ENCODE data around the gene GHRH.

The GHRH gene, protein sequence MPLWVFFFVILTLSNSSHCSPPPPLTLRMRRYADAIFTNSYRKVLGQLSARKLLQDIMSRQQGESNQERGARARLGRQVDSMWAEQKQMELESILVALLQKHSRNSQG

DNA sequence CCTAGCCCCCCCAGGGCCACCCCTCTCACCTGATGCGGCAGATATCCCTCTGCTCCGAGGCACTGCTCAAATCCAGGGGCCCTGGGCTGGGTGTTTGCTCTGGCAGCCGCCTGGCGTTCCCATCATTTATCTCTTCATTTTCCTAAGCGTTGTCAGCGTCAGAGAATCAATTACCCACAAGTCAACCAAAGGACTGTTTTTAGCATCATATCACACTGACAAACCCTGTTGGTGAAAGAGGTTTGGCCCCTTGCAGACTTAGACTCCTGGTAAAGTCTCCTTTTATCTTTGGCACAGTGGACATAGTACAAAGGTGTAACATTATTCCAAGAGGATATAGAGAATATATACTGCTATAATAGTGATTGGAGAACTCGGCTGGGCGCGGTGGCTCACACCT lies at the start of gene GHRH:
Gene GHRH (minus strand): TSS at position 101 of the 400 bp plus-strand sequence. CDS start 4,925 bp downstream, outside the sequence.
- no peak for DNase-seq

DNA sequence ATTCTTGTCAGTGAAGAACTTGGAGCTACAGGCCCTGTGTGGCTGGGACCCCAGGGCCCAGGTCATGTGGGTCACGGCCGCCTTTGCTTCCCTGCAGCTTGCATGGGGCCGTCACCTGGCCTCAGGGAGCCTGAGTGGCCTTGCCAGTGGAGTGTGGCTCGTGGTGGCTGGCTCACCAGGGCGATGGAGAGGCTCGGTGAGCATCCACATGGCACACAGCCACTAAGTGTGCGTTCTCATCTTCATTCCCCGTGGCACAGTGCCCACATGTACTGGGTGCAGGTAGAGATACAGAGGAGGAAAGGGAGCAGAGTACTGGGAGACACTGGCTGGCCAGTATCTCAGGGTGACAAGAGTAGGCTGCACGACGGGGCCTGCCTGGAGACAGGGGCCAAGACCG lies 49.3 kb upstream of the GHRH start:
- DNase-seq: no peak

DNA sequence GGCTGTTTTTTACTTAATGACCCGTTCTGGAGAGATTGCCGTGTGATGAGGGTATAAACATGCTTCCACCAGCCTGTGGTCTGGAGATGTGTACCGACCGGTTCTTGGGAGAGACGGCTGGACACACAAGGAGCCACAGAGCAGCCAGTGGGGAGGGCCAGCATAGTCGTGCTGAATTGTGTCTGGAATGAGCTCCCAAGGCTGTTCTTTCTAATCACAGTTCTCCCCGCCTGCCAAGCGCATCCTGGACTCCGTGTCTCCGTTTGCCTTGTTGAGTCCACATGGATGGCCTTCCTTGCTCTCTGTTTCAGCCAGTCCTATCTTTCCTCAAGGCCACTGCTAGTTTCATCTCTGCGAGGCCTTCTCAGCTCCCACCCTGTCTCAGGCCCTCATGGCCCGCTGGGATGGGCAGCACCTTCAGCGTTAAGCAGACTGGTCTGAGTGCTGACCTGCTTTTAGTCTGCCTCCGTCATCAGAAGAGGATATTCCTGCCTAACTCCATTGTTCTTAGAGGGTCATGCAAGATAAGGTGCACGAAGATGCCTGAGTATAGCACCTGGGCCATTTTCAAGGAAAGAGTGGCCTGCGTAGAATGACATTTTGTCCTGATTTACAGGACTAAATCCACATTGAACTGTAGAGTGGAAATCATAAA lies 48.4 kb upstream of the GHRH start:
- peak; percentile 20 to 42 for DNase-seq

DNA sequence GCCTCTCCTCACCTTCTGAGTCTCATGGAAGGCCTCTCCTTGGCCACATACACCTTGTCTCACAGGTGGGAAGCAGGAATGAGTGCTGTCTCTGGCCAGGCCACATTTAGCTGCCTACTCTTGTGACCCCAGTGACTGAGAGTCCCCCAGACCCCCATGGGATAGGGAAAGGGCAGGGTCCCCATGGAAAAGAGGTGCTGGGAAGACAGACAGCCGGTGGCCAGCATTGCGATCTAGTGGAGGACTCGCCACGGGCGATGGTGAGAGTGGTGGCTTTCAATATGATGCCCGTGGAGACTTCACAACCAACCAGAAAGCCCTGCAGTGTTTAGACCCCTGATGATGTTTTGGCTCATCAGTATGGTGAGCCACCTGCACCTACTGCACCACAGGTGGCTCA lies 47.7 kb upstream of the GHRH start:
- no peak for DNase-seq

DNA sequence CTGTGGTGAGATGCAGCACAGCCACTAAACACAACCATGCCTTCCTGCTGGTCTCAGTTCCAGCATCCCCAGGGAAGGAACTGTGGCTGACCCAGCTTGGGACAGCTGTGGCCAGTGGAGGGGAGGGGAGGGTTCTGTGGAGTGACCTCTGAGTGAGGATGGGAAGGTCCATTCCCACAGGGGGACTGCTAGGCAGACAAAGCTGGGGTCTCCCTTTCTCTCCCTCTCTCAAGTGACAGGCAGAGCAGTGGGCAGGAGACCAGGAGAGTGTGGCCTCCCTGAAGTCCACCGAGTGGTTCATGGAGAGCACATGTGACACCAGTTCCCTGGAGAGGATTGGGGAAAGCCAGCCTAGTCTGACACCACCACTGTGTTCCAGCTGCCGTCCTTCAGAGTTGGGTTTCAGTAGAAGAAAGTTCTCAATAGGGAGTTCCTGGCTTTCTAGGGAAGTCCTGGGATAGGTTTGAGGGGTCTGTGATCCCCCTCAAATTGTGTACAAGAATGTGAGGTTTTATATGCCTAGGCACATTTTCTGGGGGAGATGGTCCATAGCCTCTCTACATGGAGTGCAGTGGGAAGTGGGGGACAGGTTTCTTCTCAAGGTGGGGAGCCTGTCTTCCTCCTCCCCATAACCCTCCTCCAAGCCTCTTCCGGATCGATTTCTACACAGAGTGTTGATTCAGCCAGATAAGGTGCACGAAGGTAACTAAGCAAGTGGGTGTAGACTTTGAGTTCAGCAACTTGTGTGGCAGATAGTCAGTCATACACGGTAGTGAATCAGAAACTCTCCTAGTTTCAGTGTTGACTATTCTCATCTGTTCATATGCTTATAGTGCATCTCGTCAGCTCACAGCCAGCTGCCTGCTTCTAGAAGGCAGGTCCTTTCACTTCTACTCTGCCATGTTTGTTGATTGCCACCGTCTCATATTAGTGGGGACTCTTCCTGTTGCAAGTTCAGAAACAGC lies 46.8 kb upstream of the GHRH start:
- DNase-seq: no peak

DNA sequence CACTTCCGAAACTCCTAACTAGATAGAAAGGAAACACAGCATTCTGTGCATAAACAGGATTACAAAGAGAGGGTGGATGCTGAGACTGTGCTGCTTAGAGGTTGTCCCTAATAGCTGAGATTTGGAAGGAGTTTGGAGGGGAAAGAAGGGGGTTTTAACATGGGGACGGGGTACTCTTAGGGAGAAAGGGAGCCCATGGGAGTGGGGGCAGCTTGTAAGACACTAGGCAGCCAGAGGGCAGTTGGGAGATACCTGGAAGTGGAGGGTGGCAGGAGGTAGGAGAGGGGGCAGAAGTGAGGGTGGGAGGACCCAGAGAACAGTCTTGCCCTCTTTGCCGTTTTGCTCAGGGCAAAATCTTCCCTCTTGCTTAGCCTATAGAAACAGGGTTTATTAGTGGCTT lies 44.2 kb upstream of the GHRH start:
- no peak for DNase-seq

DNA sequence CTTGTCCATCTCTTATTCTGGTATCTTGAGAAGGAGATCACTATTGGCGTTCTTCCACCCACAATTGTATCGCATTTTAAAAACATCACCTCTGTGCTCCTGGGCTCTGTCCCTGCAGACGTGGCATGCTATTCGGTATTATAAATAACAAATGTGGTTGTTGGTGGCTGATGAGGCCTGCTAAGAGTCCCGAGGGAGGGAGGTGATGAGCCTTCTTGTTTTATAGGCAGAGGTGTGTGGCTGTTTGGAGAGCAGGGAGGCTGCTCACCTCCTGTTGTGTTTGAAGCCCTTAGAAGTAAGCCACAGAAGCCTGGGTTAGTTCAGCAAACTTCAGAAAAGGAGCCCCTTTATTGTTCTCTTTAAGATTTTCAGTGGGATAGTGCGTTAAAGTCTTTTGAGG lies 43.5 kb upstream of the GHRH start:
- DNase-seq: peak; percentile 8 to 10

DNA sequence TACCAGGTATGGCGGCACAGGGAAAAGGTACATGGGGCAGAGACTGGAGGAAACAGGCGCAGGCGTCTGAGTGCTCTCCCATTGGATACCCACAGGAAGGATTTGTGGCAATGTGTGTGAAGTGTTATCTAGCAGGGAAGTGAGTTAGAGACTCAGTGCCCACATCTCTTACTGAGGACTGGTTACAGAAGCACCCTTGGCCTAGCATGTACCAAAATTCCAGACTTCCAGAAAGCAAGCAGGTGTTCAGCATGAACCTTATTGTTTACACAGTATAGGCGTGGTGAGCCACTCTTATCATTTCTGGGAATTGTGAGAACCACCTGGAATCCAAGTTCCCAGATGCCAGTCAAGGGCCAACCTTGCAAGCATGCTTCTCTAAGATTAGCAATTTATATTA lies 42.0 kb upstream of the GHRH start:
- peak; percentile 16 to 40 for DNase-seq

DNA sequence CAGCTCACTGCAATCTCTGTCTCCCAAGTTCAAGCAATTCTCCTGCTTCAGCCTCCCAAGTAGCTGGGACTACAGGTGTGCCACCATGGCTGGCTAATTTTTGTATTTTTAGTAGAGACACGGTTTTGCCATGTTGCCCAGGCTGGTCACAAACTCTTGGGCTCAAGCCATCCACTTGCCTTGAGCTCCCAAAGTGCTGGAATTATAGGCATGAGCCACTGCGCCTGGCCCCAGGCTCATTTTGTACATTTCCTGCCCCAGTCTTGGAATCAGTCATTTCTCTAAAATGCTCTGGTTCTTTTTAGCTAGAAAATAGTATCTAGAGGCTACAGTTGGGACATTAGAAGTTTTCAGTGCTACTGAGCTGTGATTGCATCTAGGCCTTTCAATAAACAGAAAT lies 41.4 kb upstream of the GHRH start:
- DNase-seq: no peak

DNA sequence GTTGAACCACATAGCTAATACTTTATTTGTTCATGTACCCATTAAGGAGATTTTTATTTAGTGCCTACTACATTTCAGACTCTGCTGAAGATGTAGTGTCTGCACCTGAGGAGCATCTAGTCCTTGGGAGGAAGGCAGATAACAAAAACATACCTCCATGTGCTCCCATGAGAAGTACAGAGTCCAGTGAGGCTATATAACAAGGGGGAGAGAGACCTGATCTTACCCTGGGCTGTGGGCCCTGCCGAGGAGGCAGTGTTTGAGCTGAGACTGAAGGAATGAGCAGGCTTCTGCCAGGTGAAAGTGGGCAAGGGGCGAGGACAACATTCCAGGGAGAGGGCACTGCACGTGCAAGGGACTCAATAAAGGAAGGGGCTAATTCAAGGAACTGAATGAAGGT lies 39.9 kb upstream of the GHRH start:
- no peak for DNase-seq

DNA sequence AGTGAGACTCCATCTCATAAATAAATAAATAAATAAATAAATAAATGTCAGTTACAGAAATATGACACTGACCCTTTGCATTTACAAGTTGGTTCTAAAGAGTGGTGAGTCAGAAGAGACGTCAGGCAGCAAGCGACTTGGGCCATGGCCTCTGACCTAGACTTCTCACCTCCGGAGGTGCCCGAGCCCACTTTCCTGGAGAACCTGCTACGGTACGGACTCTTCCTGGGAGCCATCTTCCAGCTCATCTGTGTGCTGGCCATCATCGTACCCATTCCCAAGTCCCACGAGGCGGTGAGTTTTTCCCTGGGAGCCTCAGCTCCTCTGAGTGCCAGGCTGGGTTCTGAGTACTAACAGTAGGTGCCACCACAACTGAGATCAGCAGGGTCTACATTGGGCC lies 39.5 kb upstream of the GHRH start:
- no peak for DNase-seq

DNA sequence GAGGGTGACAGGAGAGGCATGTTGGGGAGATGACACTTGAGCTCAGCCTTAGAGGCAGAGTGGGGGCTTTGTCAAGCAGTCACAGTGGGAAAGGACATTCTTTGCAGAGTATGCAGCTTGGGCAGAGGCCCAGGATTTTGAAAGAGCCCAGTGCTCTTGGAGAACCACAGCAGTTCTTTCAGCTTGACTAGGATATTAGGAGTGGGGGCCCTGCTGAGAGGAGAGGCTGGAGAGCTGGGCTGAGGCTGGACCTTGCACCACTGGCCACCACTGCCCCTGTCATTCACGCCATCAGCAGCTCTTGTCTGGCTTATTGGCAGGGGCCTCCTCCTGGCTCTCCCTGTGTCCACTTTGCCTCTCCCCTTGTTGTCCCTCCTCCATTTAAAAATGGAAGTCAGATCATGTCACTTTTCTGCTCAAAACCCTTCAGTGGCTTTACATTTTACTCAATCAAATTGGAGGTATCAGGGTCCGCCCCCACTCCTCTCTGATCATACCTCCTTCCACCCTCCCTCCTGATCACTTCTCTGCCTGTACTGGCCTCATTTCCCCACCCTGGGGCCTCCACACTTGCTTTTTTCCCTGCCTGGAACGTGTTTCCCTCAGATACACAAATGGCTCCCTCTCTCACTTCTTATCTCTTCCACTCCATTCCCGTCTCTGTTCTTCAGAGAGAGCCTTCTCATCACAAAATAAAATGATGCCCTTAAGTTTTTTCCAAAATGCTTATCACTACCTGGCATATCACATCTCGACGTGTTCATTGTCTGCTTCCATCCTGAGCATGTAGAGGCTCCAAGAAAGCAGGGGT lies 38.3 kb upstream of the GHRH start:
- DNase-seq: no peak

DNA sequence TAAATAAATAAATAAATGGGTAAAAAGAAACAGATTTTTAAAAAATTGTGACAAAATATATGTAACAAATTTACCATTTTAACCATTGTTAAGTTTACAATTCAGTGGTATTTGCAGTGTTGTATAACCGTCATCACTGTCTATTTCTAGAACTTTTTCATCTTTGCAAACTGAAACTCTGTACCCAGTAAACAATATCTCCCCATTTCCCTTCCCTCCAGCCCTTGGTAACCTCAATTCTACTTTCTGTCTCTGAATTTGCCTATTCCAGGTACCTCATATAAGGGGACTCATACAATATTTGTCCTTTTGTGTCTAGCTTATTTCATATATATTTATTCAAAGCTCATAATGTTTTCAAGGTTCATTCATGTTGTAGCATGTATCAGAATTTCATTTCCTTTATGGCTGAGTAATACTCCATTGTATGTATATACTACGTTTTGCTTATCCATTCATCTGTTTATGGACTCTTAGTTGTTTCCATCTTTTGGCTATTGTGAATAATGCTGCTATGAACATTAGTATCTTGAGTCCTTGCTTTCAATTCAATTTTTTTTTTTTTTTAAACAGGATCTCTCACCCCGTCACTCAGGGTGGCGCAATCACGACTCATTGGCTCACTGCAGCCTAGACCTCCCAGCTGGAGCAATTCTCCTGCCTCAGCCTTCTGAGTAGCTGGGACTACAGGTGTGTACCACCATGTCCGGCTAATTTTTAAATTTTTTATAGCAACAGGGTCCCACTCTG lies 36.8 kb upstream of the GHRH start:
- DNase-seq: no peak

DNA sequence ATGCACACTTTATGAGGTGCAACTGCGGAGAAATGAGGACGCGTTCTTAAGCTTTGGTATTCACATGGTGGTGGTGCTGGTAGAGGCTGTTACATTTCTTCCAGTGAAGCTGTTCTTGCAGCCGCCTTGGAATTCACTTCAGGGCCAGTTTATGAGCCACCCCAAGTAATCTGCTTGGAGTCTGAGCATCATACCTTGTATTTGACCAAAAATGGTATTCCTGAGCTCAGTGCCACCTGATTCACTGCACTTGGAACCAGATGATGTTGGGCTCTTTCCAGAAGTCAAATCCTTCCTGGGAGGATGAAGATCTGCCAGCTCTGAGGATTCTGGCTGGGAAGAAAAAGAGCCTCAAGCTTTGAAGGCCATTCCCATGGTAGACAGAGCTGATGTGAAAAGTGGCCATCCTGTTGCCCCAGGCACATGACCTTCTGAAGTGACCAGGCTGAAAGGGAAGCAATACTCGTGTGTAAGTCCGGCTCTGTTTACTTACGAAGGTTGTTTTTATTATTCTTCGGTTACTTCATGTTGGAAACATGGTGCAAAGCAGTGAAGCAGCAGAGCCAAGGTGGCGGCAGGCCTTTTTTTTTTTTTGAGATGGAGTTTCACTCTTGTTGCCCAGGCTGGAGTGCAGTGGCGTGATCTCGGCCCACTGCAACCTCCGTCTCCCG lies 35.6 kb upstream of the GHRH start:
- no peak for DNase-seq

DNA sequence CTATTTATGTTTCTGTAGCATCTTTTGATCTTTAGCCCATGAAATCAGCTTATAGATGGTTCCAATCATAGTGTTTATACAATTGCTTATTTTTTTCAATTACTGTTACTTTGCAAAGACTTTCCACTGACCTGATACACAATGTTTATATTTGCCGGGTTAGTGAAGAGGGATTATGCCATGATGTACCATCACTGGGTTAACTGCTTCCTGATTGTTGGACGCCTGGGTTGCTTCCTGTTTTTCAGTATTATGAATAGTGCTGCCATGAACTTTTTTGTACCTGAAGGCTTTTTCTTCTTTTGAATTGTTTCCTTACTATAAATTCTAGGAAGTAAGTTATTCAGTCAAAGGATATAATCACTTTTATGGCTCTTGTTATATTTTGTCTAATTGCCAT lies 34.8 kb upstream of the GHRH start:
- DNase-seq: no peak

DNA sequence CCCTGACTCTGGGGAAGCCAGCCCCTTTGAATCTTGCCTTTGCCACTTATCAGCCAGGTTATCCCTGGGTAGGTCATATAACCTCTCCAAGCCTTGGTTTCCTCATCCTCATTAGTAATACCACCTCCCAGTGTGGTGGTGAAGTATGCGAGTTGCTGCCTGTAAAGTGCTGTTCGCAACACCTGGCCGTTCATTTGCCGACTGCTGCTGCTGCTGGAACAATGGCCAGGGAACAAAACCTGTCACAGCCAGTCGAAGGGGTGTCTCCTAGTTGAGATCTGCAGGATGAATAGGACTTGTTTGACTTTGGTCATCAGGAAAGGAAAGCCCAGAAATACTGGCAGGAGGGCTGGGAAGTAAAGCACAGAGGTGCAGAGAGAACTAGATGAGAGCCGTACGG lies 34.0 kb upstream of the GHRH start:
- peak; percentile 77 to 84 for DNase-seq

DNA sequence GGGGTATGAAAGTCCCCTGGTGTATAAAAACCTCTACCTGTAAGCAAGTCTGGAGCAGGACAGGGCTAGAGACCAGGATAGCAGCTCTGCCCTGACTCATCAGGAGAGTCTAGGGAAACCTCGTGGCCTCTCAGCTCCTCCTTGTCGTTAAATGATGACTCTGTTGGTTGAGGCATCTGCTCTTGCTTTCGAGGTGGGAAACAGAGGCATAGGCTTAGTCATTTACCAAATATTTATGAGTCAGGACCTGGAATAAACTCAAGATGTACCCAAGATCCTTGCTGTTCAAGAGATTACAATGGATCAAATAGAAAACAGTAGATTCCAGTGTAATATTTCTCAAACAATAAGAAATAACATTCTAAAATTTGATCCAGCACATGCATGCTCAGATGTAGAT lies 33.4 kb upstream of the GHRH start:
- no peak for DNase-seq

DNA sequence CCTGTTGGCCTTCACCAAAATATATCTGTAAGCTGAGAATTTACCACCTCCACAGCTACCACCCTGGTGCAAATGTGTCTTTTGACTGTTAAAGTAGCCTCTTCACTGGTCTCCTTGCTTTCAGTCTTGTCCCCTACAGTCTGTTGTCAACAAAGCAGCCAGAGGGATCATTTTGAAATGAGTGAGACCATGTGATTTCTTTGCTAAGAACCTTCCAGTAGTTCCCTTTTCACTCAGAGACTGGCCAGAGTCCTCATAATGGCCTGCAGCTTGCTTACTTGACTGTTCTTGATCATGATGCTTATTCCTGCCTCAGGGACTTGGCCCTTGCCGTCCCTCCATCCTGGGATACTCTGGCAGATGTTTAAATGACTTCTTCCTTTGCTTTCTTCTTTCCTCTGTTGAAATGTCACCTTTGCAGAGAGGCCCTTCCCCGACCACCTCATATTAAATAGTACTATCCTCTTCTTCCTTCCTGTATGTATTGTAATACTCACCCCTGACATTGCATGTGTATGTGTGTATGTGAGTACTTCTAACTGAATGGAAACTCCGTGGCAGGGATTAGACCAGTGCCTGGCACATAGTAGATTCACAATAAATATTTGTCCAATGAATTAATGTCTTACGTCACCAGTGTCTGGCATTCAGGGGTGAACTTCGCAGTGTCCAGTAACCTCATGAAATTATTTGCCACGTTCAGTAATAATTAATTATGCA lies 32.8 kb upstream of the GHRH start:
- no peak for DNase-seq

DNA sequence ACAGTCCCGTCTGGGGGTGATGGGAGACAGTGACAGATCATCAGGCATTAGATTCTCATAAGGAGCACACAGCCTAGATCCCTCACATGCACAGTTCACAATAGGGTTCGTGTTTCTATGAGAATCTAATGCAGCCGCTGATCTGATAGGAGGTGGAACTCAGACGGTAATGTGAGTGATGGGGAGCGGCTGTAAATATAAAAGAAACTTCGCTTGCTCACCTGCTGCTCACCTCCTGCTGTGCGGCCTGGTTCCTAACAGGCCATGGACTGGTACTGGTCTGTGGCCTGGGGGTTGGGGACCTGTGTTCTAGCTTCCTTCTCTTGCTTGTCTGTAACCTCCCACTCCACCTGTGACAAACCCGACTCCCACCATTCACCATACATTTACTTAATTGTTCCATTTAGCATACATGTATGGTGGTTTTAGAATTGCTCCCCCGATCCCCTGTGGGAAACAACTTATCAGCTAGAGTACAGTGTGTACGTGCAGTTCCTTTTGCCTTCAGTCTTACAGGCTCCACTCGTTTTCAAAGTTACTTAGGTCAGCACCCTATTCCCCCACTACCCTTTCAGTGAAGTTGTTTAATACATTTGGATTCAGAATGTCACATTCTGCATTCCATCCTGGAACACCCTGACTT lies 31.8 kb upstream of the GHRH start:
- DNase-seq: no peak

DNA sequence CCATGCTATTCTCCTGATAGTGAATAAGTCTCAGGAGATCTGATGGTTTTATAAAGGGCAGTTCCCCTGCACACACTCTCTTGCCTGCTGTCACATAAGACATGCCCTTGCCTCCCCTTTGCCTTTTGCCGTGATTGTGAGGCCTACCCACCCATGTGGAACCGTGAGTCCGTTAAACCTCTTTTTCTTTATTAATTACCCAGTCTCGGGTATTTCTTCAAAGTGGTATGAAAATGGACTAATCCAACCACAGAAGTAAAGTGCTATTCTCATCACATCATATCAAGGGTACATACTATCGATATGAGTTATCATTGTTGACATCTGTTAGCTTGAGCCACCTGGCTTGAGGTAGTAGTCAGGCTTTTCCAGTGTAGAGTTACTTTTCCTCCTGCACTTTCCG lies 30.1 kb upstream of the GHRH start:
- no peak for DNase-seq
